GM12873 (cell line): ENCODE data around the gene TMEM168.

Experiments used
- CTCF ChIP-seq: IDR thresholded peaks from 2 replicates; pipeline ENCODE4 v1.5.1; 2012; ENCODE audit warnings: low read depth, mild to moderate bottlenecking, moderate library complexity, low read length, control low read depth; ENCODE audit not compliant: insufficient read depth; ENCODE audit errors: missing control alignments

TMEM168 gene

GRCh38 chr7:112714917-112715316 lies 75.3 kb downstream of the TMEM168 start:
- no peak for TF ChIP-seq CTCF
